ENCODE data around the gene ZNF675.

GRCh38 chr19:23673132-23673531 is 13.9 kb downstream of the ZNF675 start:
- TF ChIP-seq CTCF (conservative IDR thresholded peaks at IDR 0.05; ENCODE audit: low read depth, low read length): no peak
- no peak for TF ChIP-seq EZH2 (IDR thresholded peaks at IDR 0.05; ENCODE audit: borderline replicate concordance, low read depth, low read length, poor library complexity, severe bottlenecking)

Data from A673 (cell line).